K562 (cell line): ENCODE results near the gene RIC8B. TPM values are rescaled to one million over a fixed set of nuclear protein-coding genes. Genes with fewer than 3 reads are reported as not detected.

ENCODE experiments used
- ASH1L ChIP-seq: fragments of 450-650 bp; IDR thresholded peaks from 2 replicates; pipeline ENCODE4 v1.6.1; 2018; ENCODE audit warnings: borderline replicate concordance, mild to moderate bottlenecking, low read depth; ENCODE audit not compliant: partially characterized antibody
- ATF1 ChIP-seq, 2 experiments: fragments of 450-650 bp in 1 of 2; IDR thresholded peaks; 2 replicates each; pipeline ENCODE4 v1.6.1; 2016; ENCODE audit warnings: missing compliant biosample characterization in 1 of 2, missing genetic modification characterization in 1 of 2
- BCLAF1 ChIP-seq, 2 experiments: fragments of 450-650 bp in 1 of 2; IDR thresholded peaks; 2 replicates each; pipeline ENCODE4 v1.6.1; 2011 to 2017; ENCODE audit warnings: low read depth in 2 of 2, antibody characterized with exemption in 1 of 2, borderline replicate concordance in 1 of 2, low read length in 1 of 2, mild to moderate bottlenecking in 1 of 2, mixed read lengths in 1 of 2; ENCODE audit not compliant: control insufficient read depth in 1 of 2
- CSDE1 ChIP-seq, 2 experiments: fragments of 450-650 bp; IDR thresholded peaks; 2 replicates each; pipeline ENCODE4 v1.6.1; 2016; ENCODE audit warnings: mild to moderate bottlenecking in 1 of 2
- GTF2A2 ChIP-seq: IDR thresholded peaks from 2 replicates; pipeline ENCODE4 v1.6.1; 2016; ENCODE audit warnings: mild to moderate bottlenecking, missing genetic modification characterization, missing compliant biosample characterization
- HDAC1 ChIP-seq, 2 experiments: fragments of 450-650 bp; IDR thresholded peaks; 2 replicates each; pipeline ENCODE4 v1.6.1; 2016 to 2017; ENCODE audit warnings: inconsistent platforms in 1 of 2, mild to moderate bottlenecking in 1 of 2, moderate library complexity in 1 of 2
- HSF4 ChIP-seq: fragments of 250-450 bp; sonication (Bioruptor Pico); IDR thresholded peaks from 2 replicates; pipeline ENCODE4 v2.1.2; 2022; ENCODE audit warnings: mild to moderate bottlenecking, moderate library complexity, borderline replicate concordance
- ILK ChIP-seq: fragments of 450-650 bp; IDR thresholded peaks from 2 replicates; pipeline ENCODE4 v1.6.1; 2016; ENCODE audit warnings: missing genetic modification characterization, low read depth, mild to moderate bottlenecking, missing compliant biosample characterization, moderate library complexity, borderline replicate concordance
- KDM1A ChIP-seq, 2 experiments: fragments of 450-650 bp; IDR thresholded peaks; 2 replicates each; pipeline ENCODE4 v1.6.1; 2016; ENCODE audit warnings: mild to moderate bottlenecking in 2 of 2
- MIER1 ChIP-seq: fragments of 450-650 bp; IDR thresholded peaks from 2 replicates; pipeline ENCODE4 v1.6.1; 2016; ENCODE audit warnings: antibody characterized with exemption, mild to moderate bottlenecking, low read depth
- NFATC3 ChIP-seq: fragments of 450-650 bp; IDR thresholded peaks from 2 replicates; pipeline ENCODE4 v1.6.1; 2017; ENCODE audit warnings: mild to moderate bottlenecking
- NFE2 ChIP-seq: IDR thresholded peaks from 2 replicates; pipeline ENCODE4 v1.6.1; 2014; ENCODE audit warnings: antibody characterized with exemption, low read depth
- PTBP1 ChIP-seq: fragments of 200-400 bp; formaldehyde crosslinking; IDR thresholded peaks from 2 replicates; pipeline ENCODE4 v1.6.1; 2017; ENCODE audit warnings: low read depth, low read length
- SIN3B ChIP-seq: fragments of 450-650 bp; IDR thresholded peaks from 2 replicates; pipeline ENCODE4 v1.6.1; 2017; ENCODE audit warnings: low read depth, mild to moderate bottlenecking, moderate library complexity
- SRSF1 ChIP-seq: fragments of 200-400 bp; formaldehyde crosslinking; IDR thresholded peaks from 2 replicates; pipeline ENCODE4 v1.6.1; 2017; ENCODE audit warnings: mild to moderate bottlenecking, low read depth, low read length, moderate library complexity
- TAF1 ChIP-seq: IDR thresholded peaks from 2 replicates; pipeline ENCODE4 v1.6.1; 2011; ENCODE audit warnings: mild to moderate bottlenecking, low read length, moderate library complexity; ENCODE audit not compliant: insufficient read depth, control insufficient read depth, severe bottlenecking; ENCODE audit errors: extremely low read depth
- TAF15 ChIP-seq: fragments of 200-400 bp; formaldehyde crosslinking; IDR thresholded peaks from 2 replicates; pipeline ENCODE4 v1.6.1; 2017; ENCODE audit warnings: mild to moderate bottlenecking, low read depth, low read length, moderate library complexity
- TEAD4 ChIP-seq, 2 experiments: sonication (generic) in 1 of 2; formaldehyde crosslinking in 1 of 2; IDR thresholded peaks; 2 replicates each; pipeline versions ENCODE4 v1.6.1 to v1.8.0; 2012 to 2022; ENCODE audit warnings: borderline replicate concordance in 1 of 2, inconsistent platforms in 1 of 2, low read length in 1 of 2, mild to moderate bottlenecking in 1 of 2, missing genetic modification reagents in 1 of 2
- XRCC5 ChIP-seq: fragments of 200-400 bp; formaldehyde crosslinking; IDR thresholded peaks from 2 replicates; pipeline ENCODE4 v1.6.1; 2017; ENCODE audit warnings: low read depth, mild to moderate bottlenecking, low read length
- ZBTB1 ChIP-seq: sonication (generic); formaldehyde crosslinking; IDR thresholded peaks from 2 replicates; pipeline ENCODE4 v1.8.1; 2023; ENCODE audit warnings: missing genetic modification reagents, low read depth, mild to moderate bottlenecking, borderline replicate concordance
- ZNF124 ChIP-seq: sonication (generic); formaldehyde crosslinking; IDR thresholded peaks from 2 replicates; pipeline ENCODE4 v1.8.1; 2022; ENCODE audit warnings: missing genetic modification reagents
- ZNF165 ChIP-seq: fragments of 250-450 bp; sonication (Bioruptor Pico); IDR thresholded peaks from 2 replicates; pipeline ENCODE4 v1.4.0; 2020; ENCODE audit warnings: borderline replicate concordance
- ZNF445 ChIP-seq: fragments of 250-450 bp; sonication (Bioruptor Pico); IDR thresholded peaks from 2 replicates; pipeline ENCODE4 v1.4.0; 2020; ENCODE audit warnings: low read depth, mild to moderate bottlenecking, moderate library complexity
- ZNF77 ChIP-seq: fragments of 250-450 bp; sonication (Bioruptor Pico); IDR thresholded peaks from 2 replicates; pipeline ENCODE4 v1.5.0; 2020
- polyA plus RNA-seq, 8 experiments: library from polyadenylated mRNA; depleted of rRNA in 4 of 8; stranded (reverse) in 5 of 8; unstranded in 3 of 8; fragments of >200 nt; fragmentation: Nextera tagmentation in 2 of 8; fragmentation: Illumina TruSeq in 1 of 8; extraction: Ambion mirVana in 2 of 8; extraction: Trizol in 1 of 8; gene quantifications; 2 replicates each; pipeline versions ENCODE4 v1.2.1 to v1.2.3, GENCODE V29; 2011 to 2014; ENCODE audit warnings: inconsistent platforms in 1 of 8, missing spikeins in 1 of 8
- total RNA-seq, 7 experiments: library from RNA; depleted of rRNA in 6 of 7; stranded (reverse); fragments of >200 nt in 6 of 7; fragmentation: Illumina TruSeq in 2 of 7; extraction: Trizol in 2 of 7; gene quantifications; 2 replicates each; pipeline versions ENCODE4 v1.2.1 to v1.2.3, GENCODE V29; 2011 to 2021; ENCODE audit warnings: low replicate concordance in 1 of 7
- TF ChIP-seq, protein P1 (sequence below): fragments of 200-800 bp; sonication (Bioruptor generic); IDR thresholded peaks from 2 replicates; pipeline ENCODE4 v1.6.1; 2017; ENCODE audit warnings: missing genetic modification characterization, missing compliant biosample characterization

RIC8B gene
- total and polyA plus RNA-seq, 9 of the 15 experiments (the other 6 are each of a cell fraction or from before 2014, with no cell fraction given): 0.92 to 8.1 (median 4.8) TPM

GRCh38 chr12:106774808-106775524 lies 484 bp downstream of the RIC8B start (continued):
- TF ChIP-seq HSF4: no peak
- TF ChIP-seq ASH1L: no peak
- TF ChIP-seq MIER1: no peak
- no peak for TF ChIP-seq ZNF124
- TF ChIP-seq ATF1 (CRISPR knock-in tag; IDR thresholded peaks at IDR 0.05): no peak
- no peak for TF ChIP-seq ATF1 (tag; IDR thresholded peaks at IDR 0.05)
- TF ChIP-seq GTF2A2: no peak
- no peak for TF ChIP-seq ZNF445 (CRISPR knock-in tag)
- TF ChIP-seq CSDE1 (IDR thresholded peaks at IDR 0.05): no peak
- TF ChIP-seq PTBP1: no peak
- 0 out of 4 replicates have a peak, but pooled peaks of 1 of the 2 experiments have one; percentile 2 for TF ChIP-seq HDAC1 (IDR thresholded peaks at IDR 0.05)
- TF ChIP-seq TEAD4 (IDR thresholded peaks at IDR 0.05; ENCODE audit: low read length): no peak
- TF ChIP-seq TEAD4 (CRISPR knock-in tag; IDR thresholded peaks at IDR 0.05; ENCODE audit: borderline replicate concordance): no peak
- TF ChIP-seq BCLAF1 (IDR thresholded peaks at IDR 0.05; ENCODE audit: borderline replicate concordance in 1 of 2, control insufficient read depth in 1 of 2, low read depth in 2 of 2, low read length in 1 of 2): no peak
- TF ChIP-seq TAF1: no peak
- TF ChIP-seq TAF15: no peak
- TF ChIP-seq, protein P1, sequence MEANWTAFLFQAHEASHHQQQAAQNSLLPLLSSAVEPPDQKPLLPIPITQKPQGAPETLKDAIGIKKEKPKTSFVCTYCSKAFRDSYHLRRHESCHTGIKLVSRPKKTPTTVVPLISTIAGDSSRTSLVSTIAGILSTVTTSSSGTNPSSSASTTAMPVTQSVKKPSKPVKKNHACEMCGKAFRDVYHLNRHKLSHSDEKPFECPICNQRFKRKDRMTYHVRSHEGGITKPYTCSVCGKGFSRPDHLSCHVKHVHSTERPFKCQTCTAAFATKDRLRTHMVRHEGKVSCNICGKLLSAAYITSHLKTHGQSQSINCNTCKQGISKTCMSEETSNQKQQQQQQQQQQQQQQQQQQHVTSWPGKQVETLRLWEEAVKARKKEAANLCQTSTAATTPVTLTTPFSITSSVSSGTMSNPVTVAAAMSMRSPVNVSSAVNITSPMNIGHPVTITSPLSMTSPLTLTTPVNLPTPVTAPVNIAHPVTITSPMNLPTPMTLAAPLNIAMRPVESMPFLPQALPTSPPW (CRISPR knock-in tag): no peak
- TF ChIP-seq NFE2: no peak
- no peak for TF ChIP-seq ILK (tag)
- TF ChIP-seq ZNF77 (CRISPR knock-in tag): no peak
- no peak for TF ChIP-seq NFATC3
- no peak for TF ChIP-seq ZBTB1 (CRISPR knock-in tag)
- TF ChIP-seq ZNF165 (CRISPR knock-in tag): no peak
- no peak for TF ChIP-seq SIN3B
- TF ChIP-seq SRSF1: no peak
- TF ChIP-seq KDM1A (IDR thresholded peaks at IDR 0.05): peak in 1 of 2 experiments; percentile 58; a peak in 1 of 4 replicates
- TF ChIP-seq XRCC5: no peak
